Activated CD4-positive, CD25-positive, alpha-beta regulatory T cell treated with anti-CD3 and anti-CD28 coated beads, Interleukin-2, amount 50 U/mL, for 16 hours (primary cell): ENCODE results near the gene LCAT.
A peak's percentile ranks its signal among the peaks of the same experiment; 100 is the strongest.

Experiments
- DNase-seq: peaks from one replicate; pipeline ENCODE4 v3.0.0-alpha.2; 2020; ENCODE audit warnings: low read depth, low spot score

LCAT gene

GRCh38 chr16:67909056-67909742, 34.7 kb downstream of the LCAT start:
- no peak for DNase-seq

GRCh38 chr16:67907397-67908180, 36.3 kb downstream of the LCAT start:
- no peak for DNase-seq

GRCh38 chr16:67902831-67903230, 41.1 kb downstream of the LCAT start:
- no peak for DNase-seq

GRCh38 chr16:67901734-67902133, 42.2 kb downstream of the LCAT start:
- DNase-seq: no peak

GRCh38 chr16:67897231-67897630, 46.7 kb downstream of the LCAT start:
- no peak for DNase-seq

- DNase-seq: no peak
Measured at GRCh38 chr16:67893743-67894399, 50.0 kb downstream of the LCAT start.

- peak; percentile 90 for DNase-seq
Measured at GRCh38 chr16:67892899-67893742, 50.8 kb downstream of the LCAT start, which contains the start of gene PSKH1. TSS of gene PSKH1 (plus strand) at chr16:67893254. CDS start at chr16:67908750, 15,496 bp downstream.

GRCh38 chr16:67892375-67892774, 51.5 kb downstream of the LCAT start:
- no peak for DNase-seq
